GM12865 (cell line): ENCODE data around the gene CHD2.

Experiments
- DNase-seq: peaks from one replicate; pipeline ENCODE4 v3.0.0; 2010; ENCODE audit warnings: low read depth
- H3K4me3 ChIP-seq: 2 replicates; pipeline ENCODE4 v1.5.1; 2011; ENCODE audit warnings: mild to moderate bottlenecking, low read depth, low read length, control low read depth
- TF ChIP-seq, protein P1 (sequence below): IDR thresholded peaks from 2 replicates; pipeline ENCODE4 v1.5.1; 2011; ENCODE audit warnings: low read length, control low read depth, low read depth, inconsistent platforms; ENCODE audit not compliant: insufficient read depth; ENCODE audit errors: missing control alignments

CHD2 gene

DNA sequence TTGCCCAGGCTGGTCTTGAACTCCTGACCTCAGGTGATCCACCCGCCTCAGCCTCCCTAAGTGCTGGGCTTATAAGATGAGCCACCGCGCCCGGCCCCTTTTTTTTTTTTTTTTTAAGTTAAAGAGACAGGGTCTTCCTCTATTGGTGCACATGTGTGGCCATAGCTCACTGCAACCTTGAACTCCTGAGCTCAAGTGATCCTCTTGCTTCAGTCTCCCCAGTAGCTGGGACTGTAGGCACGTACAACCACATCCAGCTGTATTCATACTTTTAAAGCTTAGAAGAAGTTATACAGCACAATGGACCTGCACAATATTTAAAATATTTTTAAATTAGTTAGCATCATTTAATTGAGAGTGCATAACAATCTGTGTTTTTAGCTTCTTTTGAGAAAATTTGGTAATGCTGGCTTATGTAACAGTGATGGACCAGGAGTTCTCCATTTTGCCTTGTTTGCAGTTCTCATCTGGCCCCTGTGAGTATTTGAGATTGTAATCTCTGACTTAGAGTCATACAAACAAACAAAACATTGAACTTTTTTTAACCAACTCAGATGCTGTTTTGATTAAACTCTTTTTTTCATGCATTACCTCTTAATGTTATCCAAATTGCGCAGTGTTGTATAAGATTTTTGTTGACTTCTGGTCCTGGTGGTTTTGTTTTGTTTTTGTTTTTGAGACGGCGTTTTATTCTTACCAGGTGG is 33.0 kb downstream of the CHD2 start:
- H3K4me3 ChIP-seq = no peak overlapping the region
- DNase-seq = no peak
- TF ChIP-seq, protein P1, sequence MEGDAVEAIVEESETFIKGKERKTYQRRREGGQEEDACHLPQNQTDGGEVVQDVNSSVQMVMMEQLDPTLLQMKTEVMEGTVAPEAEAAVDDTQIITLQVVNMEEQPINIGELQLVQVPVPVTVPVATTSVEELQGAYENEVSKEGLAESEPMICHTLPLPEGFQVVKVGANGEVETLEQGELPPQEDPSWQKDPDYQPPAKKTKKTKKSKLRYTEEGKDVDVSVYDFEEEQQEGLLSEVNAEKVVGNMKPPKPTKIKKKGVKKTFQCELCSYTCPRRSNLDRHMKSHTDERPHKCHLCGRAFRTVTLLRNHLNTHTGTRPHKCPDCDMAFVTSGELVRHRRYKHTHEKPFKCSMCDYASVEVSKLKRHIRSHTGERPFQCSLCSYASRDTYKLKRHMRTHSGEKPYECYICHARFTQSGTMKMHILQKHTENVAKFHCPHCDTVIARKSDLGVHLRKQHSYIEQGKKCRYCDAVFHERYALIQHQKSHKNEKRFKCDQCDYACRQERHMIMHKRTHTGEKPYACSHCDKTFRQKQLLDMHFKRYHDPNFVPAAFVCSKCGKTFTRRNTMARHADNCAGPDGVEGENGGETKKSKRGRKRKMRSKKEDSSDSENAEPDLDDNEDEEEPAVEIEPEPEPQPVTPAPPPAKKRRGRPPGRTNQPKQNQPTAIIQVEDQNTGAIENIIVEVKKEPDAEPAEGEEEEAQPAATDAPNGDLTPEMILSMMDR = no peak

DNA sequence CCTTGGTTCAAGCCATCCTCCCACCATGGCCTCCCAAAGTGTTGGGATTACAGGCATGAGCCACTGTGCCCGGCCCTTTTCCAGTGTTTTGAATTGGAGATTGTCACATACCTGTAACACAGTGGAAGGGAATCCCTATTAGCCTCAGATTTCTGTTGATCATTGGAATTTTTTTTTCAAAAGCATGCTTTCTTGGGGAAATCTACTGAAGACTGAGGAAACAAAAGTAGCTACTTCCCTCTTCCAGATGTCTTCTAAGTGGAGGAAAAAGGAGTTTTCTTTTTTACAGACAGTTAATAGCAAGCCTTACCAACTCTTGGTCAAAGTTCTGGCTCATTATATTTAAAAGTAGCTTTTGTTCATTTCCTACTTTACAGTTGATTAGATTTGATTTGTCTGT is 33.7 kb downstream of the CHD2 start:
- no peak overlapping the region for H3K4me3 ChIP-seq
- TF ChIP-seq, protein P1 = no peak
- DNase-seq = no peak

DNA sequence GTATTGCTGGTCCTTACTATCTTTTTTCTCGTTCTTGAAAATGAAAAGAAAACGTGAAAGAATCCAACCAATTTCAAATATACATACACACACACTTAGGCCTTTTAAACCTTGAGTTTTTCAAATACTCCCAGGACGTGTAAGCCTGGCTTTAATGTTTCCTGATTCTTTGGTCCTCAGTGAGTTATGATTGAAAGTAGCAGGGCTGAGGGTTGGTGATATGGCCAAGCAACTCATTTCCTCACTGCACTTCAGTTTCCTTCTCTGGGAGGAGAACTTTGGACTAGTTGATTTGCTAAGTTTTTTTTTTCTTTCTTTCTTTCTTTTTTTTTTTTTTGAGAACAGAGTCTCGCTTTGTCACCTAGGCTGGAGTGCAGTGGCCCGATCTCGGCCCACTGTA is 34.6 kb downstream of the CHD2 start:
- DNase-seq = no peak
- H3K4me3 ChIP-seq = no peak overlapping the region
- TF ChIP-seq, protein P1 = no peak

DNA sequence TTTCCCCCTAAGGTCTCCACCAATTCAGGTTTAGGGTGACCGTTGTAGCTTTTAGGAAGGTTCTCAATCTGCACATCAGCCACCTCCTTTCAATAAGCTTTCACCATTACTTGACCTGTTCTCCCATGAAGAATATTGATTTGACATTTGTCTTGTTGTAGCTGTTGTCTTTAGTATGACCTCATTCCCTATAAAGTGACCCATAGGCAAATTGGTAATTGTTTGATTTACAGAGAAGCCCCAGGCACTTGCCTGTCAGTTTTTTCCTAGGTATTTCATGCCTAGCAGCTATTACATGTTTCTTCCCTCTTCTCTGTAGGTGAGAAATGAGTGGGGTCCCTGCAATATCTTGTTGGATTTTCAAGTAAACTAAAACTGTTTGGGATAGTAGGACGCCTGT is 36.0 kb downstream of the CHD2 start:
- TF ChIP-seq, protein P1 = no peak
- DNase-seq = no peak
- H3K4me3 ChIP-seq = no peak overlapping the region

DNA sequence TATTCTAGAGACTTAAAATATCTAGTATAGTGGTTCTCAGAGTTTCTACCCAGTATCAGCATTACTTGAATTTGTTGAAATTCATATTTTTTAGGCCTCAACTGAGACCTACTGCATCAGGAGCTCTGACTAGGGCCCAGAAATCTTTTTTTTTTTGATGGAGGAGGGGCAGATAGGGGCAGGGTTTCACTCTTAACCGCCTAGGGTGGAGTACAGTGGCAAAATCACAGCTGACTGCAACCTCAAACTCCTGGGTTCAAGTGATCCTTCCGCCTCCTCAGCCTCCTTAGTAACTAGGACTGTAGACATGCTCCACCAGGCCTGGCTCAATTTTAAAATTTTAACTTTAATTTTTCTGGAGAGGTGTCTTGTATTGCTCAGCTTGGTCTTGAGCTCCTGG is 36.6 kb downstream of the CHD2 start:
- no peak overlapping the region for H3K4me3 ChIP-seq
- DNase-seq = no peak
- TF ChIP-seq, protein P1 = no peak

DNA sequence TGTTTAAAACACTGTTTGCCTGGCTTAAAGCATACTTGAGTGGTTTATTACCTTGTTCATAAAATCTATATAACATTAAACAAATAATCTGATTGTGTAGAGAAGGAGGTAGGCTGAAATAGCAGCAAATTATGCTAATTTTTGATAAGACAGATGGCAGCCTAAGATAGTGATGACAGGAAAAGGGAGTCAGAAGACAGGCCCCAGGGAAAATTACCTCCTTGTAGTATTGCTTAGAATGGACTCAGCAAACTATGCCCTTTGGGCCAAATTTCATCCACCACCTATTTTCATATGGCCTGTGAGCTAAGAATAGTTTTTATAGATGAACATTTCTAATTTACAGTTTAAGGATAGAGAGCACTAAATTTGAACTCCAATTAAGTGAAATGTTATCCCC is 37.8 kb downstream of the CHD2 start:
- no peak for DNase-seq
- no peak overlapping the region for H3K4me3 ChIP-seq

DNA sequence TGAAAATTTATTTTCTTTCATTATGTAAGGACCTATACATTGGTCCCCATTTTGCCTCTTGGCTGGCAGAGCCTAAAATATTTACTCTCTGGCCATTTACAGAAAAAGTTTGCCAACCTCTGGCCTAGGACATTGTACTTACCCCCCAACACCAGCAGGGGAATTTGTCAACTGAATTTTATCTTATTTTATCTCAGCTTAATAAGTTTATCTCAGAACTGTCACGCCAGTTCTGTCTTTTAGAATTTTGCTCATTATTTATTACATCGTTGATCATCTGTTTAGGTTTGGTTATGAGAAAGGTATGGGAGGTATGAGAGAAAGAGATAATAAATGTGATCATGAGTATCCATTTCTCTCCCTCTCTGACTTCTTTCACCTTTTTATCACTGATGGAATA is 38.3 kb downstream of the CHD2 start:
- no peak for DNase-seq
- TF ChIP-seq, protein P1 = peak; percentile 17
- no peak overlapping the region for H3K4me3 ChIP-seq

More for the DNA sequence above, 37.8 kb downstream of the CHD2 start:
- TF ChIP-seq, protein P1 = no peak
